ENCODE results near the gene HIGD2A. TPM values are rescaled to one million over a fixed set of nuclear protein-coding genes. Genes with fewer than 3 reads are reported as not detected.

The HIGD2A gene
- total and polyA plus RNA-seq, 2 experiments from 2014 or later = 67.7 to 194 TPM

DNA sequence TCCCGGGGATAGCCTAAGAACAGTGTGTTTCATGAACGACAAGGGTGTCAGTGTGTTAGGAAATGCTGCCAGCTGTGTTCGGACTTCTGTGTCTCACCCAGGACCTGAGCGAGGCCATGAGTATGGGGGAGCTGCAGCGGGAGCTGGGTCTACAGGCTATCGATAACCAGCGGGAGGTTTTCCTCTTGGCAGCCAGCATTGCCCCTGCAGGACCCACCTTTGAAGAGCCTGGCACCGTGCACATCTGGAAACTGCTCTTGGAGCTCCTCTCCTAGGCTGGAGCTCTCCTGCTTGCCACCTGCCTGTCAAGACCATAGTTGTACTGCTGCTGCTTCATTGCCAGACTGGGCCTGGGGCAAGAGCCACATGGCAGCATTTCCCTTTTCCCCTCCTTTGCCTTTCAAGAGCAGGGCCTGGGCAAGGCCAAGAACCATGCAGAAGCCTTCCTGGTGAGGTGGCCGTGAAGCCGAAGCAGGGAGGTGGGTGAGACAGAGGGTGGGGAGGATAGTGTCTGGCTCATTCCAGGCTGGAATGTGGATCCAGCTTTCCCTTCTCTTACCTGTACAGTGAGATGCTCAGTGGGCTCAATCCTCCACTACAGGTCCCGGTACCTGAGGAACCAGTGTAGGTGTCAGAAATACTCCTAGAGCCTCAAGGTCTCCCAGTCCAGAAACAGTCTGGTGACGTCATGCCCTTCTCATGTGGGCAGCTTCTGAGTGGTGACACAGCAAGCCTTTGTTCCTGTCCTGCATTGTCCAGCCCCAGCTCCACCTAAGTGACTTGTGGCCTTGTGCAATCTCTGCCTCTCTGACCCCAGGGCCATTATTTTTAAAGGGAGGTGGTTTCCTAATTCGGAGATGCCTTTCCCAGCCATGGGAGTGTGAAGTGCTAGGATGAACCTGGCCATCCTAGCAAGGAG, 16.7 kb upstream of the HIGD2A start:
- H3K4me3 ChIP-seq = no peak overlapping the region
- Mint-ChIP-seq H3K4me1 (no peaks in the 10 kb centered on the region; the same call in 2 of the 3 replicates), H3K4me3 (no peak overlapping the region), H3K9me3 (no peaks in the 10 kb centered on the region), H3K27me3 (ENCODE audit: insufficient read depth, low read depth, poor library complexity) (peaks cover 9% of the 10 kb centered on the region), H3K36me3 (ENCODE audit: low read depth) (peaks cover 11% of the 10 kb centered on the region), H3K27ac (0 out of 2 replicates have a peak overlapping the region, but pooled peaks have one; percentile 44)
- no peaks in the 10 kb centered on the region for H3K9me2 ChIP-seq (ENCODE audit: insufficient read depth)
- no peaks in the 10 kb centered on the region for H3F3A ChIP-seq (replicated peaks; ENCODE audit: low read depth)
- H3K79me2 ChIP-seq (replicated peaks; ENCODE audit: insufficient read depth) = no peaks in the 10 kb centered on the region
- DNase-seq (ENCODE audit: low spot score) (no peak), ATAC-seq (no peak)
- no peak overlapping the region for H3K4me2 ChIP-seq
- 0 out of 2 replicates have a peak, but pooled peaks cover 6% of the 10 kb centered on the region for H4K20me1 ChIP-seq (replicated peaks; ENCODE audit: insufficient read depth)
- peaks cover 9% of the 10 kb centered on the region for H3K27me3 ChIP-seq (ENCODE audit: insufficient read depth)
- H3K4me1 ChIP-seq (ENCODE audit: insufficient read depth) = no peaks in the 10 kb centered on the region
- no peak overlapping the region for H3K27ac ChIP-seq (ENCODE audit: low read depth)
- H3K36me3 ChIP-seq (ENCODE audit: insufficient read depth) = no peaks in the 10 kb centered on the region
- TF ChIP-seq, protein P1, sequence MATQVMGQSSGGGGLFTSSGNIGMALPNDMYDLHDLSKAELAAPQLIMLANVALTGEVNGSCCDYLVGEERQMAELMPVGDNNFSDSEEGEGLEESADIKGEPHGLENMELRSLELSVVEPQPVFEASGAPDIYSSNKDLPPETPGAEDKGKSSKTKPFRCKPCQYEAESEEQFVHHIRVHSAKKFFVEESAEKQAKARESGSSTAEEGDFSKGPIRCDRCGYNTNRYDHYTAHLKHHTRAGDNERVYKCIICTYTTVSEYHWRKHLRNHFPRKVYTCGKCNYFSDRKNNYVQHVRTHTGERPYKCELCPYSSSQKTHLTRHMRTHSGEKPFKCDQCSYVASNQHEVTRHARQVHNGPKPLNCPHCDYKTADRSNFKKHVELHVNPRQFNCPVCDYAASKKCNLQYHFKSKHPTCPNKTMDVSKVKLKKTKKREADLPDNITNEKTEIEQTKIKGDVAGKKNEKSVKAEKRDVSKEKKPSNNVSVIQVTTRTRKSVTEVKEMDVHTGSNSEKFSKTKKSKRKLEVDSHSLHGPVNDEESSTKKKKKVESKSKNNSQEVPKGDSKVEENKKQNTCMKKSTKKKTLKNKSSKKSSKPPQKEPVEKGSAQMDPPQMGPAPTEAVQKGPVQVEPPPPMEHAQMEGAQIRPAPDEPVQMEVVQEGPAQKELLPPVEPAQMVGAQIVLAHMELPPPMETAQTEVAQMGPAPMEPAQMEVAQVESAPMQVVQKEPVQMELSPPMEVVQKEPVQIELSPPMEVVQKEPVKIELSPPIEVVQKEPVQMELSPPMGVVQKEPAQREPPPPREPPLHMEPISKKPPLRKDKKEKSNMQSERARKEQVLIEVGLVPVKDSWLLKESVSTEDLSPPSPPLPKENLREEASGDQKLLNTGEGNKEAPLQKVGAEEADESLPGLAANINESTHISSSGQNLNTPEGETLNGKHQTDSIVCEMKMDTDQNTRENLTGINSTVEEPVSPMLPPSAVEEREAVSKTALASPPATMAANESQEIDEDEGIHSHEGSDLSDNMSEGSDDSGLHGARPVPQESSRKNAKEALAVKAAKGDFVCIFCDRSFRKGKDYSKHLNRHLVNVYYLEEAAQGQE (IDR thresholded peaks at IDR 0.05; ENCODE audit: unreplicated experiment) = no peak
- TF ChIP-seq ZNF331 (CRISPR knock-in tag; IDR thresholded peaks at IDR 0.05; ENCODE audit: low read depth) (no peak), CREB1 (CRISPR knock-in tag; IDR thresholded peaks at IDR 0.05; ENCODE audit: low read depth) (no peak), STAT1 (IDR thresholded peaks at IDR 0.05; ENCODE audit: unreplicated experiment) (no peak), EZH2phosphoT487 (IDR thresholded peaks at IDR 0.05; ENCODE audit: unreplicated experiment) (no peak), POLR2AphosphoS5 (IDR thresholded peaks at IDR 0.05; ENCODE audit: low read depth) (no peak), NANOG (IDR thresholded peaks at IDR 0.05; ENCODE audit: borderline replicate concordance) (no peak), JUNB (IDR thresholded peaks at IDR 0.05; ENCODE audit: unreplicated experiment) (no peak), ZNF114 (CRISPR knock-in tag; IDR thresholded peaks at IDR 0.05) (no peak), EZH2 (IDR thresholded peaks at IDR 0.05; ENCODE audit: low read depth, unreplicated experiment) (no peak)
- TF ChIP-seq, protein P2, sequence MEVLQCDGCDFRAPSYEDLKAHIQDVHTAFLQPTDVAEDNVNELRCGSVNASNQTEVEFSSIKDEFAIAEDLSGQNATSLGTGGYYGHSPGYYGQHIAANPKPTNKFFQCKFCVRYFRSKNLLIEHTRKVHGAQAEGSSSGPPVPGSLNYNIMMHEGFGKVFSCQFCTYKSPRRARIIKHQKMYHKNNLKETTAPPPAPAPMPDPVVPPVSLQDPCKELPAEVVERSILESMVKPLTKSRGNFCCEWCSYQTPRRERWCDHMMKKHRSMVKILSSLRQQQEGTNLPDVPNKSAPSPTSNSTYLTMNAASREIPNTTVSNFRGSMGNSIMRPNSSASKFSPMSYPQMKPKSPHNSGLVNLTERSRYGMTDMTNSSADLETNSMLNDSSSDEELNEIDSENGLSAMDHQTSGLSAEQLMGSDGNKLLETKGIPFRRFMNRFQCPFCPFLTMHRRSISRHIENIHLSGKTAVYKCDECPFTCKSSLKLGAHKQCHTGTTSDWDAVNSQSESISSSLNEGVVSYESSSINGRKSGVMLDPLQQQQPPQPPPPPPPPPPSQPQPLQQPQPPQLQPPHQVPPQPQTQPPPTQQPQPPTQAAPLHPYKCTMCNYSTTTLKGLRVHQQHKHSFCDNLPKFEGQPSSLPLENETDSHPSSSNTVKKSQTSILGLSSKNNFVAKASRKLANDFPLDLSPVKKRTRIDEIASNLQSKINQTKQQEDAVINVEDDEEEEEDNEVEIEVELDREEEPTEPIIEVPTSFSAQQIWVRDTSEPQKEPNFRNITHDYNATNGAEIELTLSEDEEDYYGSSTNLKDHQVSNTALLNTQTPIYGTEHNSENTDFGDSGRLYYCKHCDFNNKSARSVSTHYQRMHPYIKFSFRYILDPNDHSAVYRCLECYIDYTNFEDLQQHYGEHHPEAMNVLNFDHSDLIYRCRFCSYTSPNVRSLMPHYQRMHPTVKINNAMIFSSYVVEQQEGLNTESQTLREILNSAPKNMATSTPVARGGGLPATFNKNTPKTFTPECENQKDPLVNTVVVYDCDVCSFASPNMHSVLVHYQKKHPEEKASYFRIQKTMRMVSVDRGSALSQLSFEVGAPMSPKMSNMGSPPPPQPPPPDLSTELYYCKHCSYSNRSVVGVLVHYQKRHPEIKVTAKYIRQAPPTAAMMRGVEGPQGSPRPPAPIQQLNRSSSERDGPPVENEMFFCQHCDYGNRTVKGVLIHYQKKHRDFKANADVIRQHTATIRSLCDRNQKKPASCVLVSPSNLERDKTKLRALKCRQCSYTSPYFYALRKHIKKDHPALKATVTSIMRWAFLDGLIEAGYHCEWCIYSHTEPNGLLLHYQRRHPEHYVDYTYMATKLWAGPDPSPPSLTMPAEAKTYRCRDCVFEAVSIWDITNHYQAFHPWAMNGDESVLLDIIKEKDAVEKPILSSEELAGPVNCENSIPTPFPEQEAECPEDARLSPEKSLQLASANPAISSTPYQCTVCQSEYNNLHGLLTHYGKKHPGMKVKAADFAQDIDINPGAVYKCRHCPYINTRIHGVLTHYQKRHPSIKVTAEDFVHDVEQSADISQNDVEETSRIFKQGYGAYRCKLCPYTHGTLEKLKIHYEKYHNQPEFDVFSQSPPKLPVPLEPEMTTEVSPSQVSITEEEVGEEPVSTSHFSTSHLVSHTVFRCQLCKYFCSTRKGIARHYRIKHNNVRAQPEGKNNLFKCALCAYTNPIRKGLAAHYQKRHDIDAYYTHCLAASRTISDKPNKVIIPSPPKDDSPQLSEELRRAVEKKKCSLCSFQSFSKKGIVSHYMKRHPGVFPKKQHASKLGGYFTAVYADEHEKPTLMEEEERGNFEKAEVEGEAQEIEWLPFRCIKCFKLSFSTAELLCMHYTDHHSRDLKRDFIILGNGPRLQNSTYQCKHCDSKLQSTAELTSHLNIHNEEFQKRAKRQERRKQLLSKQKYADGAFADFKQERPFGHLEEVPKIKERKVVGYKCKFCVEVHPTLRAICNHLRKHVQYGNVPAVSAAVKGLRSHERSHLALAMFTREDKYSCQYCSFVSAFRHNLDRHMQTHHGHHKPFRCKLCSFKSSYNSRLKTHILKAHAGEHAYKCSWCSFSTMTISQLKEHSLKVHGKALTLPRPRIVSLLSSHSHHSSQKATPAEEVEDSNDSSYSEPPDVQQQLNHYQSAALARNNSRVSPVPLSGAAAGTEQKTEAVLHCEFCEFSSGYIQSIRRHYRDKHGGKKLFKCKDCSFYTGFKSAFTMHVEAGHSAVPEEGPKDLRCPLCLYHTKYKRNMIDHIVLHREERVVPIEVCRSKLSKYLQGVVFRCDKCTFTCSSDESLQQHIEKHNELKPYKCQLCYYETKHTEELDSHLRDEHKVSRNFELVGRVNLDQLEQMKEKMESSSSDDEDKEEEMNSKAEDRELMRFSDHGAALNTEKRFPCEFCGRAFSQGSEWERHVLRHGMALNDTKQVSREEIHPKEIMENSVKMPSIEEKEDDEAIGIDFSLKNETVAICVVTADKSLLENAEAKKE (CRISPR knock-in tag; IDR thresholded peaks at IDR 0.05) = no peak
- TF ChIP-seq, protein P3, sequence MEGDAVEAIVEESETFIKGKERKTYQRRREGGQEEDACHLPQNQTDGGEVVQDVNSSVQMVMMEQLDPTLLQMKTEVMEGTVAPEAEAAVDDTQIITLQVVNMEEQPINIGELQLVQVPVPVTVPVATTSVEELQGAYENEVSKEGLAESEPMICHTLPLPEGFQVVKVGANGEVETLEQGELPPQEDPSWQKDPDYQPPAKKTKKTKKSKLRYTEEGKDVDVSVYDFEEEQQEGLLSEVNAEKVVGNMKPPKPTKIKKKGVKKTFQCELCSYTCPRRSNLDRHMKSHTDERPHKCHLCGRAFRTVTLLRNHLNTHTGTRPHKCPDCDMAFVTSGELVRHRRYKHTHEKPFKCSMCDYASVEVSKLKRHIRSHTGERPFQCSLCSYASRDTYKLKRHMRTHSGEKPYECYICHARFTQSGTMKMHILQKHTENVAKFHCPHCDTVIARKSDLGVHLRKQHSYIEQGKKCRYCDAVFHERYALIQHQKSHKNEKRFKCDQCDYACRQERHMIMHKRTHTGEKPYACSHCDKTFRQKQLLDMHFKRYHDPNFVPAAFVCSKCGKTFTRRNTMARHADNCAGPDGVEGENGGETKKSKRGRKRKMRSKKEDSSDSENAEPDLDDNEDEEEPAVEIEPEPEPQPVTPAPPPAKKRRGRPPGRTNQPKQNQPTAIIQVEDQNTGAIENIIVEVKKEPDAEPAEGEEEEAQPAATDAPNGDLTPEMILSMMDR (conservative IDR thresholded peaks at IDR 0.05; ENCODE audit: low read depth in 2 of 2) = no peak
- TF ChIP-seq, protein P4, sequence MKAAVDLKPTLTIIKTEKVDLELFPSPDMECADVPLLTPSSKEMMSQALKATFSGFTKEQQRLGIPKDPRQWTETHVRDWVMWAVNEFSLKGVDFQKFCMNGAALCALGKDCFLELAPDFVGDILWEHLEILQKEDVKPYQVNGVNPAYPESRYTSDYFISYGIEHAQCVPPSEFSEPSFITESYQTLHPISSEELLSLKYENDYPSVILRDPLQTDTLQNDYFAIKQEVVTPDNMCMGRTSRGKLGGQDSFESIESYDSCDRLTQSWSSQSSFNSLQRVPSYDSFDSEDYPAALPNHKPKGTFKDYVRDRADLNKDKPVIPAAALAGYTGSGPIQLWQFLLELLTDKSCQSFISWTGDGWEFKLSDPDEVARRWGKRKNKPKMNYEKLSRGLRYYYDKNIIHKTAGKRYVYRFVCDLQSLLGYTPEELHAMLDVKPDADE (IDR thresholded peaks at IDR 0.05) = no peak
- no peak overlapping the region for H2AFZ ChIP-seq

Data from GM23338 (cell line).